Measurements from ENCODE around the gene APLN.

The APLN gene

GRCh38 chrX:129629837-129630236 lies 24.9 kb downstream of the APLN start:
- no peak overlapping the region for H3K27ac ChIP-seq
- no peak for TF ChIP-seq CTCF (conservative IDR thresholded peaks at IDR 0.05)

- peak overlapping the region; percentile 52 for H3K27ac ChIP-seq
- TF ChIP-seq CTCF (conservative IDR thresholded peaks at IDR 0.05), result no peak
Measured at GRCh38 chrX:129626026-129626425, 28.7 kb downstream of the APLN start.

GRCh38 chrX:129622757-129623301 lies 31.9 kb downstream of the APLN start:
- no peak for TF ChIP-seq CTCF (conservative IDR thresholded peaks at IDR 0.05)
- no peak overlapping the region for H3K27ac ChIP-seq

GRCh38 chrX:129618997-129619396 lies 35.8 kb downstream of the APLN start:
- no peak overlapping the region for H3K27ac ChIP-seq
- TF ChIP-seq CTCF (conservative IDR thresholded peaks at IDR 0.05), result no peak

- no peak overlapping the region for H3K27ac ChIP-seq
Measured at GRCh38 chrX:129617420-129617819, 37.3 kb downstream of the APLN start.

GRCh38 chrX:129614481-129615255 lies 40.1 kb downstream of the APLN start:
- H3K27ac ChIP-seq, result no peak overlapping the region
- TF ChIP-seq CTCF (conservative IDR thresholded peaks at IDR 0.05), result no peak

More at GRCh38 chrX:129617420-129617819, 37.3 kb downstream of the APLN start:
- TF ChIP-seq CTCF (conservative IDR thresholded peaks at IDR 0.05), result no peak

GRCh38 chrX:129613596-129613995 lies 41.2 kb downstream of the APLN start:
- no peak overlapping the region for H3K27ac ChIP-seq
- TF ChIP-seq CTCF (conservative IDR thresholded peaks at IDR 0.05), result no peak
